Stimulated activated CD8-positive, alpha-beta memory T cell treated with anti-CD3 and anti-CD28 coated beads, Interleukin-12 subunit alpha, Interleukin-12 subunit beta, amount 100 ng/mL, for 24 hours (primary cell): Measurements from ENCODE around the gene PRR20E.
"Not testable (repeated sequence)": the region's sequence is repeated elsewhere in the genome, so short reads cannot be mapped to it uniquely, and the experiment has no call there.

Experiments
- DNase-seq: peaks from one replicate; pipeline ENCODE4 v3.0.0-alpha.2; 2020; ENCODE audit errors: extremely low read depth

The PRR20E gene

DNA sequence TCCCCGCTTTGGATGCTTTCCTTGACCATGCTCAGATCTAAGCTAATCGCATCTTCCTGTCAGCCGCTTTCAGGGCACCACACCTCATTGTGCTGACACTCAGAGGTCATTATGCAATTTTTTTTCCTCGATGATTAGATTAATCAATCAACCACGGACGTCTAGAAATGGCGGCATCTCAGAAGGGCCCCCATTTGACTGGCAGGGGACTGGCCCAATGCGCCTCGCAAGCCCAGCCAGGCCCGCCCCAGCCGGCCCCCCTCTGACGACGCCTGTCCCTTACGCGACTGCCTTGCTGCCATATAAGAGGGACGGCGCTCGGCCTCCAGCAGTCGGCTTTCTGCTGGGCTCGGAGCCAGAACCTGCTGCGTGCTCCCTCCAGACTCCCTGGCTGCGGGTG, at the start of gene PRR20E:
PRR20E (plus strand) TSS at position 301 of the 400 bp plus-strand sequence. CDS start 387 bp downstream, outside the sequence.
- DNase-seq = not testable (repeated sequence)

DNA sequence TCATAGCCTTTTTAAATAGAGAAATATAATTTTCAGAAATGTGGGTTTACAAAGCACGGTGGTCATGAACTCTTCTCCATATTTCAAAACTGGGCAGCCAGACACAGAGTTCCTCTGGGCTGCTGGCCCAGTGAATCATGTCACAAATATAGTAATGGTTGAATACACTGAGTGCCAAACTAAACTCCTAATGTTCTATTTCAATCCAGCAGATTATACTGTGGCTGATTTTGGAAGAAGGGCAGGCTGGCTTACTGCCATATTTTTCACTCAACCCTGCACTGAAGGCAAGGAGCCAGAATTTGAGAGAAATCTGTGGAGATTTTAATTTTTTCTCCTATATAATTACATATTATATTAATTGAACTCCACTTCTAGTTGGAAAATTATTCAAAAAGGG, 43.3 kb upstream of the PRR20E start:
- no peak for DNase-seq

DNA sequence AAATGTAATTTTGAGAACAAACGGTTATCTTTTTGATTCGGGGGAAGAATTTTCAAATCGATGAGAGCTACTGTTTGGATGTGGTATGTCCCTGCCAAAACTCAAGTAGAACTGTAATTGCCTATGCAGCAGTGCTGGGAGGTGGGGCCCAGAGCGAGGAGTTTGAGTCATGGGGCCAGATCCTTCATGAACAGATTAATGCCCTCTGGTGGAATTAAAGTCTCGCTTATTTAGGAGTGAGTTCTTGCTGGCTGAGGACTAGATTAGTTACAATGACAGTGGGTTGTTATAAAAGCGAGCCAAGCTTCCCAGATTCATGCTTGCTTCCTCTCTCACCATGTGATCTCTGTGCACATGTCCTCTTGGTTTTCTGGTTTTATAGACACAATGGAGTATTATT, 38.1 kb upstream of the PRR20E start:
- DNase-seq = no peak

DNA sequence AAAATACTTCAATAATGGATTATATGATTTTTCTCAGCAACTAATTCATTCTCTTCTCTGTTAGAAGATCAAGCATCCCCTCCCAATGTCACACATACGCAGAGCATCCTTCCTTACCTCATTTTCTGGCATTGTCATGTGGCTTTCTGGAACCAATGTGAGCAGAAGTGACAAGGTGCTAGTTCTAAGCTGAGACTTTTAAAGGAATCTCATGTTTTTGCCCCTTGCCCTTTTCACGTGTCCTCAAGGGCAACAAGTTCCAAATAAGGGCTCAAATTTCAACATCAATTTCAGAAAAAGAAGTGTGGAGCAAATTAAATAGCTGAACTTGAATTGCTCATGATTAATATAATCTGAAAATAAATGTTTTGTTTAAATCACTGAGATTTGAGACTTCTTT, 30.9 kb upstream of the PRR20E start:
- no peak for DNase-seq

DNA sequence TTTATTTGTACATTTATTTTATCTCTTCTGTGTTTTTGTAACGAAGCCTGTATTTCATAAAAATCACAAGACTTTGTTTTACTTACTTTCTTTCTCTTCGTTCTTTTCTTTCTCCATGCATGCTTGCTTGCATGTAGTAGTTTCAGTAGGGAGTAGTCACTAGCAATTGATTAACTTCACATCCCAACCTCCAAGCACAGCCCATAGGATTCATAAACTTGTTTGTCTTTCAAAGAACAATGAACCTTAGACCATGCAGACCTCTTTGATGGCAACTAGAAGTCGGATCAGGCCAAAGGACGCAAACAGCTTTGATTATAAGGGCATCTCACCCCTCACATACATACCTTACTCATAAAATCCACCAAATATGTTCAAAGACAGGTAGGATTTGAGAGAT, 29.4 kb upstream of the PRR20E start:
- no peak for DNase-seq

DNA sequence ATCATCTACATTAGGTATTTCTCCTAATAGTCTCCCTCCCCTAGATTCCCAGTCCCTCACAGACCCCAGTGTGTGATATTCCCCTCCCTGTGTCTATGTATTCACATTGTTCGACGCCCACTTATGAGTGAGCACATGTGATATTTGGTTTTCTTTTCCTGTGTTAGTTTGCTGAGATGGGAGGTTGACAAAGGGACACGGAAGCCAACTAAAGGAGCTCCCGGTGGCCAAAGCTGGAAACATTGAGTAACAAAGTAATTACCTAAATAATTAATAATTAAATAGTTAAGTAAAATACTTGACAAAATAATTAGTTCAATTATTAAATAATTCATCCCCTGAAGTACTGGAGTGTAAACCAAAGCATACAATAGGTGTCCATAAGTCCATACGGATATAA, 28.0 kb upstream of the PRR20E start:
- DNase-seq = no peak

DNA sequence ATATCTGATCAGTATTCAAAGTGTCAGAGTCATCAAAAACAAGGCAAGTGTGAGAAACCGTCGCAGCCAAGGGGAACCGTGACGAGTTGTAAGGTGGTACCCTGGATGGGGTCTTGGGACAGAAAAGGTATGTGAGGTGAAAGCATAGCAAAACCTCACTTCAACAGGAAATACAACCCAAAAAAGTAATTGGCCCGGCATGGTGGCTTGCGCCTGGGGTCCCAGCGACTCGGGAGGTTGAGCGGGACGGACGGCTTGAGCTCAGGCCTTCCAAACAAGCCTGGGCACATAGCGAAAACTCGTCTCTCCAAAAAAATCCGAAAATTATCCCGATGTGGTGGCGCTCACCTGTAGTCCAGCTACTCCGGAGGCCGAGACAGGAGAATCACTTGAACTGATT, 27.2 kb upstream of the PRR20E start:
- DNase-seq = not testable (repeated sequence)

DNA sequence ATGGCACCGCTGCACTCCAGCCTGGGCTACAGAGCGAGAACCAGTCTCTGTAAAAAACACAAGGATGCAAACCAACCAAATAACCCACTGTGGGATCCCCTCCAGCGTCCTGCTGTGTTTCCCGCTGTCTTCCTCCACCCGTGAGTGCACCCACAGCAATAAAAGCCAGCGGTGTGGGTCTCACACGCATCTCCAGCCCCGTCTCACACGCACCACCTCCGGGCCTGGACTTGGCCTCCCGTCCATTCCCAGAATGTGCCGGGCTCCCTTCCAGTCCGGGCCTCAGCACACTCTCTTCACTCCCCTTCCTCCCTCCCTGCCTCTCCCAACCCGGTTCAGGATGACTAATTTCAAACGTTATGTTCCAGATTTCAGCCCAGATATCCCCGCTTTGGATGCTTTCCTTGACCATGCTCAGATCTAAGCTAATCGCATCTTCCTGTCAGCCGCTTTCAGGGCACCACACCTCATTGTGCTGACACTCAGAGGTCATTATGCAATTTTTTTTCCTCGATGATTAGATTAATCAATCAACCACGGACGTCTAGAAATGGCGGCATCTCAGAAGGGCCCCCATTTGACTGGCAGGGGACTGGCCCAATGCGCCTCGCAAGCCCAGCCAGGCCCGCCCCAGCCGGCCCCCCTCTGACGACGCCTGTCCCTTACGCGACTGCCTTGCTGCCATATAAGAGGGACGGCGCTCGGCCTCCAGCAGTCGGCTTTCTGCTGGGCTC, 26.6 kb upstream of the PRR20E start, which contains the start of gene PRR20A:
PRR20A (plus strand) TSS at position 684 of the 734 bp plus-strand sequence. CDS start 387 bp downstream, outside the sequence.
- DNase-seq = not testable (repeated sequence)

- not testable (repeated sequence) for DNase-seq
Measured at GRCh38 chr13:57147188-57147587, 19.8 kb upstream of the PRR20E start, which contains the start of gene PRR20B. TSS of gene PRR20B (plus strand) at chr13:57147488. CDS start at chr13:57147875, 387 bp downstream.

DNA sequence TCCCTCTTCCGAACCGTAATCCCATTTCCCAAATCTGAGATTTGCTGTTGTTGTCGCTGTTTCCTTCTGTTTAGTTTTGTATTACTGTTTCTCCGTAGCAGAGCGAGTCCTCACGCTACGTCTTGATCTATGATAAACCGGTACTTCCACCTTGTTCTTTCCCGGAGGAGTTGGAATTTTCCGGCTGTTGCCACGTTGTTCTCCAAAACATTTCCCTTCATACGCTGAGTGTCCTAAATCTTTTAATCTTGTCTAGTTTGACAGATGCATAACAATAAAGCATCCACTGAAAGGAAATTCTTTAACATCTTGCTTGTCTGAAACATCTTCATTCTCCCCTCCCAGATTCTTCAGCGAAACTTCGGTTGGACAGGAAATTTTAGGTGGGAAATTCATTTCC, 18.9 kb upstream of the PRR20E start:
- not testable (repeated sequence) for DNase-seq

GRCh38 chr13:57153761-57154160, 13.2 kb upstream of the PRR20E start, which contains the start of gene PRR20C:
TSS of gene PRR20C (plus strand) at chr13:57154061. CDS start at chr13:57154448, 387 bp downstream.
- not testable (repeated sequence) for DNase-seq

- DNase-seq = not testable (repeated sequence)
Measured at GRCh38 chr13:57160332-57160731, 6.7 kb upstream of the PRR20E start, which contains the start of gene PRR20D. TSS of gene PRR20D (plus strand) at chr13:57160632. CDS start at chr13:57161019, 387 bp downstream.

DNA sequence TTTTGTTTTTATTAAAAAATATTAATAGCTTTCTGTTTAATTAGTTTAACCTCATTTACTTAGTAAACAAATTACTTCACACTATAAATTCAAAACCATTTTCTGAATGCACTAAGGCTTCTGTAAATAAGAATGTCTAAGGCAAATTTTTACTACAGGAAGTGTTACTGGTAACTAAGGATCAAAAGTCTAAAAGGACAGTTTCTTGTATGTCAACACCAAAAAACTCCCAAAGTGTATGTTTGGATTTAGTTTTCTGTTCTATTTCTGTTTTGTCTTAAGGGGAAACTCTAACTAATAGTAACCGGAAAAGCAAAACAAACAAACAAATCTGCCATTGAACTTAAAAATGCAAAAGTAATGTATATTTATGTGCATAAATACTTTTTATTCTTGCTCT, 24.7 kb downstream of the PRR20E start:
- no peak for DNase-seq

DNA sequence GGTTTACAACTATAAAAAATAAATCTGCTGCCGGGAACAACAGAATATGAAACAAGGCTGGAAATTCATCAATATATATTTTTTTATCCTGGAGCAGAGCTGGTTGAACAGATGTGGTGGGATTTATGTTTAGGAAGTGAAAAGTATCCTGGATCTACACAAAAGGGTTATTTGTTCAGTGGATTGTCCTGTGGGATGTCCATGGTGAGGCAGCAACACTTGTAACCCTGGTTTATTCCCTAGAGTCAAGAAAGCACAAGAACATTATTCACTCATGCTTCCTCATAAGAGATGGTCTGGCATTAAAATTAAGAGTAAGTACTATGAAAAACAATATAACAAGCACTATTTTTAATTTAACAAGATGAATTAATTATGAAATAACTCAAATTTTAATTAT, 46.0 kb downstream of the PRR20E start:
- no peak for DNase-seq
